ENCODE measurements around the gene TPK1. TPM values are rescaled to one million over a fixed set of nuclear protein-coding genes. Genes with fewer than 3 reads are reported as not detected.
A peak's percentile ranks its signal among the peaks of the same experiment; 100 is the strongest.

TPK1 gene
- total and polyA plus RNA-seq, 4 donors, result 5.3 to 16.8 (median 15.9) TPM

GRCh38 chr7:144408121-144408520 is 427.7 kb downstream of the TPK1 start:
- no peak for DNase-seq
- H3K9me3 ChIP-seq (ENCODE audit: control insufficient read depth in 4 of 4, insufficient read depth in 3 of 4, low read length in 3 of 4), result no peaks in the 10 kb centered on the region
- H3K4me1 ChIP-seq (ENCODE audit: control insufficient read depth in 5 of 5, insufficient read depth in 5 of 5, low read length in 5 of 5), result peaks cover 0 to 4% (median 0%) of the 10 kb centered on the region in 5 donors
- no peak overlapping the region for H3K9ac ChIP-seq (ENCODE audit: insufficient read depth in 1 of 2, low read length in 2 of 2)
- H3K27ac ChIP-seq (ENCODE audit: low read depth in 1 of 2, low read length in 1 of 2), result no peak overlapping the region
- H3K27me3 ChIP-seq (ENCODE audit: control insufficient read depth in 3 of 3, insufficient read depth in 3 of 3, low read length in 2 of 3), result peaks cover 0 to 7% (median 0%) of the 10 kb centered on the region in 3 donors
- H3K4me3 ChIP-seq, result no peak overlapping the region
- 74 to 80% methylated on average over 3 of the region's 3 CpGs for WGBS, 2 donors
- no peak for TF ChIP-seq CTCF (IDR thresholded peaks at IDR 0.05; ENCODE audit: control extremely low read depth, extremely low read depth)
- ATAC-seq (ENCODE audit: insufficient read depth, low FRiP score), result no peak
- H3K36me3 ChIP-seq (ENCODE audit: control insufficient read depth in 4 of 4, insufficient read depth in 4 of 4, low read length in 4 of 4), result no peaks in the 10 kb centered on the region

- DNase-seq, result peak in 1 of 3 donors; percentile 30
- Histone ChIP-seq H3K36me3 (ENCODE audit: control insufficient read depth in 4 of 4, insufficient read depth in 4 of 4, low read length in 4 of 4) (no peaks in the 10 kb centered on the region), H3K9me3 (ENCODE audit: control insufficient read depth in 4 of 4, insufficient read depth in 3 of 4, low read length in 3 of 4) (no peaks in the 10 kb centered on the region), H3K27ac (ENCODE audit: low read depth in 1 of 2, low read length in 1 of 2) (no peak overlapping the region), H3K9ac (ENCODE audit: insufficient read depth in 1 of 2, low read length in 2 of 2) (no peak overlapping the region), H3K4me3 (no peak overlapping the region), H3K27me3 (ENCODE audit: control insufficient read depth in 3 of 3, insufficient read depth in 3 of 3, low read length in 2 of 3) (peaks cover 0 to 7% (median 0%) of the 10 kb centered on the region in 3 donors), H3K4me1 (ENCODE audit: control insufficient read depth in 5 of 5, insufficient read depth in 5 of 5, low read length in 5 of 5) (peaks cover 0 to 4% (median 0%) of the 10 kb centered on the region in 5 donors)
- WGBS, 2 donors, result 54 to 67% methylated on average over 12 of the region's 12 CpGs
- no peak for ATAC-seq (ENCODE audit: insufficient read depth, low FRiP score)
- TF ChIP-seq CTCF (IDR thresholded peaks at IDR 0.05; ENCODE audit: control extremely low read depth, extremely low read depth), result no peak
Measured at GRCh38 chr7:144407266-144407931, 428.5 kb downstream of the TPK1 start.

GRCh38 chr7:144404946-144405345 is 430.9 kb downstream of the TPK1 start:
- ATAC-seq (ENCODE audit: insufficient read depth, low FRiP score) (no peak), DNase-seq (no peak)
- 84 to 88% methylated on average over 4 of the region's 4 CpGs for WGBS, 2 donors
- Histone ChIP-seq H3K36me3 (ENCODE audit: control insufficient read depth in 4 of 4, insufficient read depth in 4 of 4, low read length in 4 of 4) (no peaks in the 10 kb centered on the region), H3K4me3 (no peak overlapping the region), H3K27ac (ENCODE audit: low read depth in 1 of 2, low read length in 1 of 2) (no peak overlapping the region), H3K27me3 (ENCODE audit: control insufficient read depth in 3 of 3, insufficient read depth in 3 of 3, low read length in 2 of 3) (peaks cover 0 to 7% (median 0%) of the 10 kb centered on the region in 3 donors), H3K9ac (ENCODE audit: insufficient read depth in 1 of 2, low read length in 2 of 2) (no peak overlapping the region), H3K4me1 (ENCODE audit: control insufficient read depth in 5 of 5, insufficient read depth in 5 of 5, low read length in 5 of 5) (peaks cover 0 to 4% (median 0%) of the 10 kb centered on the region in 5 donors), H3K9me3 (ENCODE audit: control insufficient read depth in 4 of 4, insufficient read depth in 3 of 4, low read length in 3 of 4) (no peaks in the 10 kb centered on the region)
- no peak for TF ChIP-seq CTCF (IDR thresholded peaks at IDR 0.05; ENCODE audit: control extremely low read depth, extremely low read depth)

All from lung (tissue), 12 donors.